GM21360 (cell line): ENCODE measurements around the gene THSD4.

Experiments
- ATAC-seq: cut with Tn5 transposase; IDR thresholded peaks from one replicate; pipeline ENCODE4 v1.9.1; 2021; ENCODE audit warnings: mild to moderate bottlenecking, moderate library complexity; ENCODE audit not compliant: unreplicated experiment

THSD4 gene

DNA sequence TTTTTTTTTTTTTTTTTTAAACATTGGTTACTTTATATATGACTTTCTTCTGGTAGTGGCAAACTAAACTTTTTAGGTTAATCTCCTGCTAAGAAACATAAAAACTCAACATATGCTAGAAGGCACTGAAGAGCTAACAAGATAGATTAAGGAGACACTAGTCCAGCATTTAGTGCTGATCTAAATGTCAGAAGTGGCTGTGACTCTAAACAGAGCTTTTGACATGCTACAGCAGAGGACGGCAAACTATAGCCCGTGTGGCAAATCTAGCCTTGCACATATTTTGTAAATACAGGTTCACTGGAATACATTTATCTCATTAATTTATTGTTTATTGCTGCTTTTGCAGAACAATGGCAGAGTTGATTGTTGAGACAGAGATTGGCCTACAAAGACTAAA lies 715.7 kb downstream of the THSD4 start:
- ATAC-seq = no peak
